NB4 (cell line): ENCODE results near the gene CELA2B.
"Not testable (repeated sequence)": the region's sequence is repeated elsewhere in the genome, so short reads cannot be mapped to it uniquely, and the experiment has no call there.

ENCODE experiments used
- MYC ChIP-seq: IDR thresholded peaks from 2 replicates; pipeline ENCODE4 v1.6.1; 2011; ENCODE audit warnings: low read depth, low read length
- POLR2A ChIP-seq: IDR thresholded peaks from 2 replicates; pipeline ENCODE4 v1.6.1; 2011; ENCODE audit warnings: mild to moderate bottlenecking; ENCODE audit not compliant: insufficient read length; ENCODE audit errors: extremely low read depth
- TF ChIP-seq, protein P1 (sequence below): IDR thresholded peaks from one replicate; pipeline ENCODE4 v1.5.1; 2012; ENCODE audit warnings: low read depth, low read length

DNA sequence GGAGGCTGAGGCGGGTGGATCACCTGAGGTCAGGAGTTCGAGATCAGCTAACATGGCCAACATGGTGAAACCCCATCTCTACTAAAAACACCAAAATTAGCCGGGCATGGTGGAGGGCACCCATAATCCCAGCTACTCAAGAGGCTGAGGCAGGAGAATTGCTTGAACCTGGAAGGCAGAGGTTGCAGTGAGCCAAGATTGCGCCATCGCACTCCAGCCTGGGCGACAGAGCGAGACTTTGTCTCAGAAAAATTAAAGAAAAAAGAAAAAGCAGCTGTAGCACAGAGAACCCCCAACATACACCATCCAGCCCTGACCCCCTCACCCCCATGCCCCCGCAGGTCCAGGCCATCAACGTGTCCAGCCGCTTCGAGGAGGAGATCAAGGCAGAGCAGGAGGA, 47.7 kb upstream of the CELA2B start:
- not testable (repeated sequence) for TF ChIP-seq POLR2A, MYC
- TF ChIP-seq, protein P1, sequence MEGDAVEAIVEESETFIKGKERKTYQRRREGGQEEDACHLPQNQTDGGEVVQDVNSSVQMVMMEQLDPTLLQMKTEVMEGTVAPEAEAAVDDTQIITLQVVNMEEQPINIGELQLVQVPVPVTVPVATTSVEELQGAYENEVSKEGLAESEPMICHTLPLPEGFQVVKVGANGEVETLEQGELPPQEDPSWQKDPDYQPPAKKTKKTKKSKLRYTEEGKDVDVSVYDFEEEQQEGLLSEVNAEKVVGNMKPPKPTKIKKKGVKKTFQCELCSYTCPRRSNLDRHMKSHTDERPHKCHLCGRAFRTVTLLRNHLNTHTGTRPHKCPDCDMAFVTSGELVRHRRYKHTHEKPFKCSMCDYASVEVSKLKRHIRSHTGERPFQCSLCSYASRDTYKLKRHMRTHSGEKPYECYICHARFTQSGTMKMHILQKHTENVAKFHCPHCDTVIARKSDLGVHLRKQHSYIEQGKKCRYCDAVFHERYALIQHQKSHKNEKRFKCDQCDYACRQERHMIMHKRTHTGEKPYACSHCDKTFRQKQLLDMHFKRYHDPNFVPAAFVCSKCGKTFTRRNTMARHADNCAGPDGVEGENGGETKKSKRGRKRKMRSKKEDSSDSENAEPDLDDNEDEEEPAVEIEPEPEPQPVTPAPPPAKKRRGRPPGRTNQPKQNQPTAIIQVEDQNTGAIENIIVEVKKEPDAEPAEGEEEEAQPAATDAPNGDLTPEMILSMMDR, result not testable (repeated sequence)
